SK-N-MC (cell line): ENCODE data around the gene USP14.

Experiments
- EZH2 ChIP-seq: fragments of 200-600 bp; sonication (generic); IDR thresholded peaks from one replicate; pipeline ENCODE4 v1.6.1; 2017; ENCODE audit warnings: antibody characterized with exemption
- POLR2AphosphoS5 ChIP-seq: IDR thresholded peaks from 2 replicates; pipeline ENCODE4 v1.6.1; 2012; ENCODE audit warnings: mild to moderate bottlenecking, low read depth, low read length, borderline replicate concordance

DNA sequence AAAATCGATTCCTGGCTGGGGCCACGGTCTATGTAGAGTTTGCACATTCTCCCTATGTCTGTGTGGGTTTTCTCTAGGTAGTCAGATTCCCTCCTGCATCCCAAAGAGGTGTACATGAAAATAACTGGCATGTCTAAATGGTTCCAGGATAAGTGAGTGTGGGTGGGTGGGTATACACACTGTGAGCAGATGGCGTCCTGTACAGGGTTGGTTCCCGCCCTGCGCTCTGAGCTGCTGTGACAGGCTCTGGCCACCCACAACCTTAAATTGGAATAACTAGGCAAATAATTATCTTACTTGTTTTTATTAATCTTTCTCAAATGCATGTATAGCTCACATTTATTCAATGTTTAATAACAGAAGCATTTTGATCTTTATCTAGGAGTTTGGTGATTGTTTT, 93.2 kb downstream of the USP14 start:
- TF ChIP-seq POLR2AphosphoS5 (no peak), EZH2 (no peak)
